H1 (cell line): ENCODE results near the gene TM7SF3.
"Not testable (repeated sequence)": the region's sequence is repeated elsewhere in the genome, so short reads cannot be mapped to it uniquely, and the experiment has no call there.

Experiments used
- BACH1 ChIP-seq: IDR thresholded peaks from 2 replicates; pipeline ENCODE4 v1.6.1; 2012; ENCODE audit warnings: low read length, improper control_type of control experiment
- CTCF ChIP-seq, 3 experiments: IDR thresholded peaks; 1 replicate in 2 of 3; 2 replicates in 1 of 3; pipeline versions ENCODE4 v1.5.1 to v1.6.1; 2011; ENCODE audit warnings: low read length in 3 of 3, mild to moderate bottlenecking in 3 of 3, inconsistent platforms in 2 of 3, low read depth in 1 of 3, moderate library complexity in 1 of 3; ENCODE audit not compliant: insufficient read depth in 1 of 3; ENCODE audit errors: control extremely low read depth in 1 of 3
- POLR2AphosphoS5 ChIP-seq: IDR thresholded peaks from 2 replicates; pipeline ENCODE4 v1.6.1; 2011; ENCODE audit warnings: low read depth, low read length
- RXRA ChIP-seq: IDR thresholded peaks from 2 replicates; pipeline ENCODE4 v1.6.1; 2011; ENCODE audit warnings: low read depth, mild to moderate bottlenecking, low read length, moderate library complexity; ENCODE audit not compliant: insufficient read depth
- SIX5 ChIP-seq: IDR thresholded peaks from 2 replicates; pipeline ENCODE4 v1.6.1; 2011; ENCODE audit warnings: mild to moderate bottlenecking, low read depth, low read length
- SRF ChIP-seq: IDR thresholded peaks from 2 replicates; pipeline ENCODE4 v1.6.1; 2011; ENCODE audit warnings: mild to moderate bottlenecking, low read depth, low read length, moderate library complexity
- TAF1 ChIP-seq: IDR thresholded peaks from 2 replicates; pipeline ENCODE4 v1.6.1; 2011; ENCODE audit warnings: mild to moderate bottlenecking, low read depth, low read length
- TCF12 ChIP-seq: IDR thresholded peaks from 2 replicates; pipeline ENCODE4 v1.6.1; 2011; ENCODE audit warnings: low read depth, mild to moderate bottlenecking, low read length
- ZNF274 ChIP-seq: IDR thresholded peaks from 2 replicates; pipeline ENCODE4 v1.7.0; 2012; ENCODE audit warnings: low read length, borderline replicate concordance; ENCODE audit errors: extremely low read depth

DNA sequence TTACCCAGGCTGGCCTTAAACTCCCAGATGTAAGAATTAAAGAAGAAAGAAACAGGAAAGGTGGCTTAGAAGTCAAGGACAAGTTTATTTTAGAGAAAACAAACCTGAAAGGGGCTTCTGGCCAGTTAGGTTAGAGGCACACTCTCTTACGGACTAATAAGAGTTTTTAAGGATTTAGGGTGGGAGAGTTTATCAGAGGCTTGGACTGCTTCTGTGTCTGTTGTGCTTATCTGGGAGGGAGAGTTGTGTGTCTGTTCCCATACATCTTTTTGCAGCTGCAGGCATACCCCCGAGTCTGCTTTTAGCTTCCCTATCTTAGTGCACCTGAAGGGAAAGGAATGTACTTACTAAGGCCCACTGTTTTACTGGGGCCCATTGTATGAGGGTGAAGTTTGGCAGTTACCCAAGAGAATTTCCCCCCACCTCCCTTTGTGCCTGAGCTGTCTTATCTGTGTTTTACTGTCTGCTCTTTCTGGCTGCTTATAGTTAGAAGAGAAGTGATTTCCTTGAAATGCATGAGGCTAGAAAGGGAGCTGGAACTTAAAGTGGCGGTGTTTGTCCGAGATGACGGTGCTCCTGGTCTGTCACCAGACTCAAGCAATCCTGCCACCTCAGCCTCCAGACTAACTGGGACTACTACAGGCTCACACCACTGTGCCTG is 3.1 kb upstream of the TM7SF3 start:
- not testable (repeated sequence) for TF ChIP-seq RXRA; POLR2AphosphoS5; CTCF (IDR thresholded peaks at IDR 0.05; ENCODE audit: control extremely low read depth in 1 of 3, insufficient read depth in 1 of 3, low read depth in 1 of 3, low read length in 3 of 3); TAF1; TCF12; SIX5; SRF; ZNF274; BACH1
